ENCODE measurements around the gene LRRC75B.

The LRRC75B gene

DNA sequence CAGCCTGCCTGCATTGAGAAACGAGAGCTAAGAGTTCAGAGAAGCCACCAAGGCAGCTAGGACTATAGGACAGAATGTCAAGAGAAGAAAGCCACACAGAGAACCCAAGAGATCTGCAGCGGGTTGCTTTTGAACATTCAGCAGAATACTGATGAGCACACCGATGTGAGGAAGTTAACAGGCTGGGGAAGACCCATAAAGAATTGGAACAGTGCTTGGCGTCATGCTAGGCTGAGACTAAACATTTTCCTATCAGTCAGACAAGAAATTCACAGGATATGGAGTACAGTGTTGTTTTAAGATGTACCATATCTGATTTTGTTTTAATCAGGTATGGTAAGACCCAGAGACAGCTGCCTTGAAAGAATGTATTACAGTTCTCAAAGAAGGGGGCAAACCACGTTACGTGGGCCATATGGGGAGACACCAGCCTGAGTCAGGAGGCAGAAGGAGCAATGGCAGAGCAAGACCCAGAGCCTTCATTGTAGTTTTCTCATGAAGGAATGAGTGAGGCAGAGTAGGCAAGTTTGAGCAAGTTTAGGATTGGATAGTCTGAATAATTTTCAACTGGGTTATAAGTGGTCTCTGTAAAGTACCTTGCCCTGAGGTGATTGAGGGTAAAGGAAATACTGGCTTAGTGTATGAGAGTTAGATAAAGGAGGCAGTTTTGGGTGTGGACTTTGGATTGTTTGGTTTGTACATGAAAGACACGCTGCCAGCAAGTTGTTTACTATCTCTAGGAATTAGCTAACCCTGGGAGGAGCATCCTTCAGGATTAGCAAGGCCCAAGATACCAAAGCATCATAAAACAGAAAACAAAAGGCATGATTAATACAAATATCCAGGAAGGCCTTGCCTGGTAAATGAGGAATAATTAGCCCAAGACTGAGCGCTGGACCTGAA lies 14.3 kb downstream of the LRRC75B start:
- H3K36me3 ChIP-seq (ENCODE audit: control insufficient read depth in 4 of 4, insufficient read depth in 4 of 4, low read length in 3 of 4), result peaks cover 2 to 21% (median 12%) of the 10 kb centered on the region in 4 experiments
- DNase-seq, result no peak
- no peaks in the 10 kb centered on the region for H3K27me3 ChIP-seq (replicated peaks in 2 of 5; ENCODE audit: control insufficient read depth in 4 of 5, insufficient read depth in 5 of 5, low read length in 4 of 5)
- 96% methylated on average over 6 of the region's 8 CpGs for WGBS (ENCODE audit: insufficient coverage)
- no peaks in the 10 kb centered on the region for H3K4me1 ChIP-seq (ENCODE audit: control extremely low read depth in 1 of 4, control insufficient read depth in 4 of 4, insufficient read depth in 4 of 4, low read length in 3 of 4)
- no peaks in the 10 kb centered on the region for H3K9me3 ChIP-seq (ENCODE audit: control extremely low read depth in 1 of 5, control insufficient read depth in 4 of 5, insufficient read depth in 2 of 5, low read depth in 1 of 5, low read length in 4 of 5)
- POLR2A ChIA-PET, result no interaction called here
- H3K27ac ChIP-seq (ENCODE audit: insufficient read depth in 1 of 2, low read depth in 1 of 2, low read length in 2 of 2, poor library complexity in 1 of 2, severe bottlenecking in 2 of 2), result no peak overlapping the region
- CTCF ChIA-PET, result interaction anchor here (1.1 kb wide), 1 partner anchor 11 kb away, joined by 3 read pairs; no protein-coding TSS in a partner anchor
- no peak overlapping the region for H3K4me3 ChIP-seq (ENCODE audit: control insufficient read depth in 1 of 7, extremely low read depth in 1 of 7, insufficient read depth in 4 of 7, low read depth in 2 of 7, low read length in 6 of 7)

DNA sequence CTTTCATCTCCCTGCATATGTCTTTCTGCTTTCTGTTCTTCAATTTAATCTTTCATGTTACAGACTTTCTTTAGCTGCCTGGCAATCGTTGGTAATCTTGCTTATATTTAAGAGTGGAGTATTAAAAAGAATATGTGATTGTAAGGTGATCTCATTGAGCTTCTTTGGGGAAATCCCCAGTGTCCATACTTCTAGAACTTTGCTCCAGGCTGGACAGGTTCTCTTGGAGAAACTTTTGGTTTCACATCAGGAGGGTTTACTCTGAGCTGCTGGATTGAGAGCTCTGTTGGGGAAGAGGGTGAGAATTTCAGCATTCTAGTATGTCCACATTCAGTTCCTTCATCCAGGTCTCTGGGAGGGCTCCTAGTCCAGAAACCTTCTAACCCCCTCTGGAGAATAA lies 16.1 kb downstream of the LRRC75B start:
- WGBS (ENCODE audit: insufficient coverage), result no CpG with 5 or more reads among the region's 1 CpG
- Histone ChIP-seq H3K9me3 (ENCODE audit: control extremely low read depth in 1 of 5, control insufficient read depth in 4 of 5, insufficient read depth in 2 of 5, low read depth in 1 of 5, low read length in 4 of 5) (no peaks in the 10 kb centered on the region), H3K27me3 (replicated peaks in 2 of 5; ENCODE audit: control insufficient read depth in 4 of 5, insufficient read depth in 5 of 5, low read length in 4 of 5) (no peaks in the 10 kb centered on the region), H3K4me1 (ENCODE audit: control extremely low read depth in 1 of 4, control insufficient read depth in 4 of 4, insufficient read depth in 4 of 4, low read length in 3 of 4) (no peaks in the 10 kb centered on the region), H3K27ac (ENCODE audit: insufficient read depth in 1 of 2, low read depth in 1 of 2, low read length in 2 of 2, poor library complexity in 1 of 2, severe bottlenecking in 2 of 2) (no peak overlapping the region), H3K4me3 (ENCODE audit: control insufficient read depth in 1 of 7, extremely low read depth in 1 of 7, insufficient read depth in 4 of 7, low read depth in 2 of 7, low read length in 6 of 7) (no peak overlapping the region), H3K36me3 (ENCODE audit: control insufficient read depth in 4 of 4, insufficient read depth in 4 of 4, low read length in 3 of 4) (peaks cover 4 to 38% (median 26%) of the 10 kb centered on the region in 4 experiments)
- no peak for DNase-seq
- ChIA-PET CTCF (no interaction called here), POLR2A (no interaction called here)

DNA sequence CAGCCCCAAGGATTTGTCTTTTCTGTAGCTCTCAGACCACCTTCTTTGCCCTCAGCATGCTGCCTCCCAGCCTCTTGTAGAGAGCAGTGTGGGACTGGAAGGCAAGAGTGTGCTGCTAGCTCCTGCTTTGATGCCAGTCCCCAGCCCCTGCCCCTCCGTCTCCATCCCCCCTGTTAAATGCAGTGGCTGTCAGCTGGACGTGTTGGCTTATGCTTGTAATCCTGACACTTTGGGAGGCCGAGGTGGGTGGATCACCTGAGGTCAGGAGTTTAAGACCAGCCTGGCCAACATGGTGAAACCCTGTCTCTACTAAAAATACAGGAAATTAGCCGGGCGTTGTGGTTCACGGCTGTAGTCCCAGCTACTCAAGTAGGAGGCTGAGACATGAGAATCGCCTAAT lies 21.6 kb downstream of the LRRC75B start:
- CTCF ChIA-PET, result interaction anchor here (1.2 kb wide), 1 partner anchor 13 kb away, joined by 3 read pairs; no protein-coding TSS in a partner anchor
- 97% methylated on average over 5 of the region's 7 CpGs for WGBS (ENCODE audit: insufficient coverage)

DNA sequence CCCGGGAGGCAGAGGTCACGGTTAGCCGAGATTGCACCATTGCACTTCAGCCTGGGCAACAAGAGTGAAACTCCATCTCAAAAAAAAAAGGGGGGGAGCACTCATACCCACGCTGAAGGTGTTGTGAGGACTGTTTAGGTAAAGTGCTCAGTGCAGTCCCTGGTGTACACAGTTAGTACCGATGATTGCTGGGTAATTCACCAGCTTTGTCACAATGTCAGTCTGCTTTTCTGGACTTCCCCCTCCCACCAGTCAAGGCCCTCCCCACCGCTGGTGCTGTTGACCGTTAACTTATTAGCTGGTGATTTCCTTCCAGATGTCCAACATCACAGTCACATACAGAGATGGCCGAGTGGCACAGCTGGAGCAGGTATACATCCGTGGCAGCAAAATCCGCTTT lies 25.2 kb downstream of the LRRC75B start:
- 96% methylated on average over 9 of the region's 10 CpGs for WGBS (ENCODE audit: insufficient coverage)
- Histone ChIP-seq H3K4me1 (ENCODE audit: control extremely low read depth in 1 of 4, control insufficient read depth in 4 of 4, insufficient read depth in 4 of 4, low read length in 3 of 4) (peaks cover 0 to 2% (median 0%) of the 10 kb centered on the region in 4 experiments), H3K9me3 (ENCODE audit: control extremely low read depth in 1 of 5, control insufficient read depth in 4 of 5, insufficient read depth in 2 of 5, low read depth in 1 of 5, low read length in 4 of 5) (no peaks in the 10 kb centered on the region), H3K27me3 (replicated peaks in 2 of 5; ENCODE audit: control insufficient read depth in 4 of 5, insufficient read depth in 5 of 5, low read length in 4 of 5) (no peaks in the 10 kb centered on the region), H3K4me3 (ENCODE audit: control insufficient read depth in 1 of 7, extremely low read depth in 1 of 7, insufficient read depth in 4 of 7, low read depth in 2 of 7, low read length in 6 of 7) (no peak overlapping the region), H3K27ac (ENCODE audit: insufficient read depth in 1 of 2, low read depth in 1 of 2, low read length in 2 of 2, poor library complexity in 1 of 2, severe bottlenecking in 2 of 2) (no peak overlapping the region), H3K36me3 (ENCODE audit: control insufficient read depth in 4 of 4, insufficient read depth in 4 of 4, low read length in 3 of 4) (peaks cover 19 to 77% (median 52%) of the 10 kb centered on the region in 4 experiments)
- DNase-seq, result no peak
- ChIA-PET POLR2A (no interaction called here), CTCF (interaction anchor here (1.0 to 1.7 kb wide), 2 partner anchors 11 to 30 kb away, joined by 3 to 4 read pairs; no protein-coding TSS in a partner anchor)

More for the DNA sequence above, 21.6 kb downstream of the LRRC75B start:
- Histone ChIP-seq H3K4me3 (ENCODE audit: control insufficient read depth in 1 of 7, extremely low read depth in 1 of 7, insufficient read depth in 4 of 7, low read depth in 2 of 7, low read length in 6 of 7) (no peak overlapping the region), H3K9me3 (ENCODE audit: control extremely low read depth in 1 of 5, control insufficient read depth in 4 of 5, insufficient read depth in 2 of 5, low read depth in 1 of 5, low read length in 4 of 5) (no peaks in the 10 kb centered on the region), H3K4me1 (ENCODE audit: control extremely low read depth in 1 of 4, control insufficient read depth in 4 of 4, insufficient read depth in 4 of 4, low read length in 3 of 4) (no peaks in the 10 kb centered on the region), H3K27ac (ENCODE audit: insufficient read depth in 1 of 2, low read depth in 1 of 2, low read length in 2 of 2, poor library complexity in 1 of 2, severe bottlenecking in 2 of 2) (no peak overlapping the region), H3K27me3 (replicated peaks in 2 of 5; ENCODE audit: control insufficient read depth in 4 of 5, insufficient read depth in 5 of 5, low read length in 4 of 5) (no peaks in the 10 kb centered on the region), H3K36me3 (ENCODE audit: control insufficient read depth in 4 of 4, insufficient read depth in 4 of 4, low read length in 3 of 4) (peaks cover 12 to 75% (median 54%) of the 10 kb centered on the region in 4 experiments)
- DNase-seq, result no peak
- POLR2A ChIA-PET, result no interaction called here

DNA sequence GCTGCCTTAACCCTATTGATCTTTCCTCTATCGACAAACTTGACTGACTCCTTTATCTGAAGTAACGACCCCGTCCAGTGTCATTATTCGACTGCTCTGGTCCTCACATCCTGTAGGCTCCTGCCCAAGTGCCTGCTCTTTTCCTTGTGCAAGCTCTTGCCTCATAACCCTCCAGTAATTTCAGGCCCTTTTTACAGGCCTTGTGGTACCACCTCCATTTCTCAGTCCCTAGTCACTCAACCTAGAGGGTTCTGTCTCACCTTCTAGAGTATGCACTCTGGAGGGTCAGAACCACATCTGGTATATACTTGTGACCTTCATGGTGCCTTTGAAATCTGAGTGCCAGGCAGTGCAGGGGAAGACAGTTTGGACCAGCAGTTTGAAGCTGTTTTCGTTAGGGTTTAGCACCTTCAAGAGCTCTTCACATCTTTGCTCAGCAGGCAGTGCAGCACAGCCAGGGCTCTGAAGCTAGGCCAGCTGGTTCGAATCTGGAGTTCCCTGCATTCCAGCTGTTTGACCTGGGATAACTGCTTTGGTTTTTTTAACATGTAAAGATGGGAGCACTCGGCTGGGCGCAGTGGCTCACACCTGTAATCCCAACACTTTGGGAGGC lies 25.9 kb downstream of the LRRC75B start:
- peaks cover 18 to 76% (median 48%) of the 10 kb centered on the region in 4 experiments for H3K36me3 ChIP-seq (ENCODE audit: control insufficient read depth in 4 of 4, insufficient read depth in 4 of 4, low read length in 3 of 4)
- ChIA-PET POLR2A (no interaction called here), CTCF (interaction anchor here (1.0 to 1.7 kb wide), 2 partner anchors 12 to 31 kb away, joined by 3 to 4 read pairs; no protein-coding TSS in a partner anchor)
- H3K9me3 ChIP-seq (ENCODE audit: control extremely low read depth in 1 of 5, control insufficient read depth in 4 of 5, insufficient read depth in 2 of 5, low read depth in 1 of 5, low read length in 4 of 5), result no peaks in the 10 kb centered on the region
- H3K27ac ChIP-seq (ENCODE audit: insufficient read depth in 1 of 2, low read depth in 1 of 2, low read length in 2 of 2, poor library complexity in 1 of 2, severe bottlenecking in 2 of 2), result no peak overlapping the region
- H3K27me3 ChIP-seq (replicated peaks in 2 of 5; ENCODE audit: control insufficient read depth in 4 of 5, insufficient read depth in 5 of 5, low read length in 4 of 5), result no peaks in the 10 kb centered on the region
- DNase-seq, result no peak
- 100% methylated on average over 3 of the region's 8 CpGs for WGBS (ENCODE audit: insufficient coverage)
- no peak overlapping the region for H3K4me3 ChIP-seq (ENCODE audit: control insufficient read depth in 1 of 7, extremely low read depth in 1 of 7, insufficient read depth in 4 of 7, low read depth in 2 of 7, low read length in 6 of 7)
- H3K4me1 ChIP-seq (ENCODE audit: control extremely low read depth in 1 of 4, control insufficient read depth in 4 of 4, insufficient read depth in 4 of 4, low read length in 3 of 4), result peaks cover 0 to 2% (median 0%) of the 10 kb centered on the region in 4 experiments

DNA sequence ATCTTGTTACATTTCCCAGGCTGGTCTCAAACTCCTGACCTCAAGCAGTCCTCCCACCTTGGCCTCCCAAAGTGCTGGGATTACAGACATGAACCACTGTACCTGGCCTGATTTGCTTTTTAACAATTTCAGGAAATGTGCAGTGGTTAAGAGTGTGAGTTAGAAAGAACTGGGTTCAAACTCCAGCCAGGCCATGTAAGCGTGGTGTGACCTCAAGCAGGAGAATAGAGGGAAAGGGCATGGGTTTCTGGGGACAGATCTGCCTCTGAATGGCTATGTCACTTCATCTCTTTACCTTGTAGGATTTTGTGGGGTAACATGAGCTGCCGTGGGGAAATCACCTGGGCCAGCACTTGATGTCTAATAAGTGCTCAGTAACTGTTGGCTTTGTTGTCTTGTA lies 27.8 kb downstream of the LRRC75B start:
- Histone ChIP-seq H3K27ac (ENCODE audit: insufficient read depth in 1 of 2, low read depth in 1 of 2, low read length in 2 of 2, poor library complexity in 1 of 2, severe bottlenecking in 2 of 2) (peak overlapping the region in 1 of 2 experiments; percentile 19), H3K27me3 (replicated peaks in 2 of 5; ENCODE audit: control insufficient read depth in 4 of 5, insufficient read depth in 5 of 5, low read length in 4 of 5) (no peaks in the 10 kb centered on the region), H3K9me3 (ENCODE audit: control extremely low read depth in 1 of 5, control insufficient read depth in 4 of 5, insufficient read depth in 2 of 5, low read depth in 1 of 5, low read length in 4 of 5) (no peaks in the 10 kb centered on the region), H3K4me3 (ENCODE audit: control insufficient read depth in 1 of 7, extremely low read depth in 1 of 7, insufficient read depth in 4 of 7, low read depth in 2 of 7, low read length in 6 of 7) (no peak overlapping the region), H3K36me3 (ENCODE audit: control insufficient read depth in 4 of 4, insufficient read depth in 4 of 4, low read length in 3 of 4) (peaks cover 25 to 72% (median 48%) of the 10 kb centered on the region in 4 experiments), H3K4me1 (ENCODE audit: control extremely low read depth in 1 of 4, control insufficient read depth in 4 of 4, insufficient read depth in 4 of 4, low read length in 3 of 4) (peaks cover 0 to 2% (median 0%) of the 10 kb centered on the region in 4 experiments)
- 94% methylated on average over 2 of the region's 2 CpGs for WGBS (ENCODE audit: insufficient coverage)
- no peak for DNase-seq
- POLR2A ChIA-PET, result no interaction called here
- CTCF ChIA-PET, result interaction anchor here (1.2 to 1.9 kb wide), 2 partner anchors 9 to 19 kb away, joined by 4 to 9 read pairs; no protein-coding TSS in a partner anchor

All from common myeloid progenitor, CD34-positive (primary cell).